SK-N-SH (cell line): Measurements from ENCODE around the gene ITGB5.

Source experiments
- CTCF ChIP-seq: fragments of 200-600 bp; sonication (generic); IDR thresholded peaks from 2 replicates; pipeline ENCODE4 v1.6.1; 2017; ENCODE audit warnings: antibody characterized with exemption, mild to moderate bottlenecking, moderate library complexity
- EZH2phosphoT487 ChIP-seq: fragments of 200-600 bp; sonication (generic); IDR thresholded peaks from 2 replicates; pipeline ENCODE4 v1.6.1; 2017; ENCODE audit warnings: low read depth, mixed run types, mild to moderate bottlenecking, antibody characterized with exemption, moderate library complexity, borderline replicate concordance
- FOSL2 ChIP-seq: IDR thresholded peaks from 2 replicates; pipeline ENCODE4 v1.4.0; 2012; ENCODE audit warnings: low read depth, mild to moderate bottlenecking, moderate library complexity, borderline replicate concordance
- JUND ChIP-seq: IDR thresholded peaks from 2 replicates; pipeline ENCODE4 v1.4.0; 2012
- POLR2AphosphoS5 ChIP-seq: IDR thresholded peaks from 2 replicates; pipeline ENCODE4 v1.6.1; 2012; ENCODE audit warnings: low read depth, low read length
- RAD21 ChIP-seq: IDR thresholded peaks from 2 replicates; pipeline ENCODE4 v1.6.1; 2012; ENCODE audit warnings: mild to moderate bottlenecking, low read length
- RXRA ChIP-seq: IDR thresholded peaks from 2 replicates; pipeline ENCODE4 v1.4.0; 2012; ENCODE audit warnings: low read depth, mild to moderate bottlenecking, borderline replicate concordance
- TAF1 ChIP-seq: IDR thresholded peaks from 2 replicates; pipeline ENCODE4 v1.6.1; 2012; ENCODE audit warnings: low read depth, mild to moderate bottlenecking, low read length, moderate library complexity, borderline replicate concordance
- USF2 ChIP-seq: fragments of 150-350 bp; IDR thresholded peaks from 2 replicates; pipeline ENCODE4 v1.6.1; 2017; ENCODE audit warnings: antibody characterized with exemption, low read length, low read depth, borderline replicate concordance
- YY1 ChIP-seq: IDR thresholded peaks from 2 replicates; pipeline ENCODE4 v1.4.0; 2012; ENCODE audit warnings: low read depth, mild to moderate bottlenecking

GRCh38 chr3:124884474-124885101, 2.6 kb downstream of the ITGB5 start:
- TF ChIP-seq CTCF, result no peak
- TF ChIP-seq RAD21, result no peak
- TF ChIP-seq RXRA, result no peak
- TF ChIP-seq YY1, result no peak
- no peak for TF ChIP-seq EZH2phosphoT487
- TF ChIP-seq JUND, result no peak
- TF ChIP-seq TAF1, result no peak
- TF ChIP-seq FOSL2, result no peak
- no peak for TF ChIP-seq USF2
- TF ChIP-seq POLR2AphosphoS5, result no peak
